Non-pigmented ciliary epithelial cell (primary cell): ENCODE results near the gene DNAH17.

Source experiments
- DNase-seq: peaks from one replicate; pipeline ENCODE4 v3.0.0-alpha.2; 2010; ENCODE audit warnings: low read depth

DNAH17 gene

DNA sequence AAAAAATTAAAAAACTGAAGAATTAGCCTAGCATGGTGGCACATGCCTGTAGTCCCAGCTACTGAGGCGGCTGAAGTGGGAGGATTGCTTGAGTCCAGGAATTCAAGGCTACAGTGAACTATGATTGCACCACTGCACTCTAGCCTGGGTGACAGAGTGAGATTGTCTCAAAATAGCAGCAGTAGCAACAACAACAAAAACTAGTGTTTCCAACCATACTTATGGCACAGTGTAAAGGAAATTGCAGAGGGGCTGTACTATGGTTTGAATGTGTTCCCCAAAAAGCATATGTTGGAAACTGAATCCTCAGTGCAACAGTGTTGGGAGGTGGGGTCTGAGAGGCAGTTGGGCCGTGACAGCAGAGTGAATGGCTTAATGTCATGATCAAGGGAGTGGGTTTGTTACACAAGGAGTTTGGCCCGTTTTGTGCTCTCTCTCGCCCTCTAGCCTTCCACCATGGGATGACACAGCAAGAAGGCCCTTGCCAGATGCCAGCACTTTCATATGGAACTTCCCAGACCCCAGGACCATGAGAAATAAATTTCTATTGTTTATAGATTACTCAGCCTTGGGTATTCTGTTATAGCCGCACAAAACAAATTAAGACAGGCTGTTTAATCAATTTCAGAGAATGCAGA is 128.7 kb downstream of the DNAH17 start:
- DNase-seq = no peak

DNA sequence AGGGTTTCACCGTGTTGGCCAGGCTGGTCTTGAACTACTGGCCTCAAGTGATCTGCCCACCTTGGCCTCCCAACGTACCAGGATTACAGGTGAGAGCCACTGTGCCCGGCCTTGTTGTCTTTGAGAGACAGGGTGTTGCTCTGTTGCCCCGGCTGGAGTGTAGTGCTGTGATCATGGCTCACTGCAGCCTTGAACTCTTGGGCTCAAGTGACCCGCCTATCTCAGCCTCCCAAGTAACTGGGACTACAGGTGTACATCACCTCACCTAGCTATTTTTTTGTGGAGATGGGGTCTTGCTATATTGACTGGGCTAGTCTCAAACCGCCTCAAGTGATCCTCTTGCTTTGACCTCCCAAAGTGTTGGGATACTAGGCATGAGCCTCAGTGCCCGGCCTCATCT is 130.4 kb downstream of the DNAH17 start:
- DNase-seq = no peak

DNA sequence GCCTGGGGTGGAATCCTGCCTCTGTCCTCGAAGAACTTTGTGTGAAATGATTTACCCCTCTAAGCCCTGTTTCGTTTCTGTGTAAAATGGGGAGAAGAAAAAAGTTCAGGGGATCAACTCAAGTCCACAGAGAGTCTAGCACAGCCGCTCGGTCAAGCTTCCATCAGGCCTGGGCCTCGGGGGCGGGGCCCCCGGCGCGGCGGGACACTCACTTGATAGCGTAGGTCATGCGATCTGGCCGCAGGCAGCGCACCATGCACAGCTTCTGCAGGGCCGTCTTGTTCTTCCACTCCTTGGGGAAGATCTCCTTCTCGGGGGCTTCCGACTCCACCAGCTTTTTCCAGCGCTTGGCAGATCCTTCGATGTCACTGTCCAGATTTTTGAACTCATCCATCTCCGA is 132.8 kb downstream of the DNAH17 start:
- DNase-seq = no peak

DNA sequence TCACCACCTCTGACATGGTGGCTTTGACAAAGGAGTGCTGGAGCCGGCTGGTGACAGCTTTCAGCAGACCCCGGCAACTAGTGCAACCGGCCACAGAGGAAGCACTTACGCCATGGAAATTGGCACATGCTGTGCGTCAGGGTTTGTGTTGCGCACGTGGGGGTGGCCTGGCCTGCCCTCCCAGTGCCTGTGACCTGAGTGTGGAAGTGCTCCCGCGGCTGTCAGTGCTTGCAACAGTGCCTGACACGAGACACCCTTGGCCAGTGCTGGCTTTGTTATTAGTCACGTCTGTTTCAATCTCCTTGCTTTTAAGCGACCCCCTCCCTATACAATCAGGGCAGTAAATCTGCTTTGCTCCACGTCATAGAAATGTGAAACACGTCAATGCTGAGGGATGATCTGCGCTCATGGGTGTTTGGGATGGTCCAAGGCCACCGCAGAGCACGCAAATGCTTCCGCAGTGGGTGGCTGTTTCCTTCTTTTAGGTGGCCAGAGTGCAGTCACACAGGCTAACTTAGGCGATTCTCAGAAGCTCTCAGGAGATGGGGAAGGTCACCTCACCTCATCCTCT is 134.5 kb downstream of the DNAH17 start:
- no peak for DNase-seq

DNA sequence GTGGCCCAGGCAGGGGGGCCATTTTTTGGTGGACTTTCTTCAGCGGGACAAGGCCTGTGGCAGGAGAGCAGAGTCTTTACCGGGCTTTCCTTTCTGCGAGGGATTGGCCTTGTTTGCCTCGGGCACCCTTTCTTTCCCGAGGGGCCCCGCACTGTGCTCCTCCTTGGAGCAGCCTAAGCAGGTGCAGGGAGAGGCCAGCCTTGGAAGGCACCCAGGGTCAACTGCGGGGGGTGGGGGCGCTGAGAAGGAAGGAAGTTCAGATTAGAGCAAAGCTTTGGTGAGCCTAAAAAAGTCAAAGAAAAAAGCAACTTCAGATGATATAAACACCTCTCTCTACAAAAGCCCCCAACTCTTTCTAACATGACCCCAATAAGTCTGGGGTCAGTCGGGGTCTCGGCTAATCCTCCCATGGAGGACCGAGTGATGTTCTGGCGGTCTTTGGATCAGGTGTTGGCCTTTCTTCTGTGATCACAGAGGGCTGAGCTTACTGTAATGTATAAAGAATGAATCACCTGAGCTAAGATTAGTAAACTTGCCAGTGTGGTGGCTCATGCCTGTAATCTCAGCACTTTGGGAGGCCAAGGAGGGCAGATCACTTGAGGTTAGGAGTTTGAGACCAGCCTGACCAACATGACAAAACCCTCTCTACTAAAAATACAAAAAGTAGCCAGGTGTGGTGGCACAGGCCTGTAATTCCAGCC is 135.8 kb downstream of the DNAH17 start:
- no peak for DNase-seq

DNA sequence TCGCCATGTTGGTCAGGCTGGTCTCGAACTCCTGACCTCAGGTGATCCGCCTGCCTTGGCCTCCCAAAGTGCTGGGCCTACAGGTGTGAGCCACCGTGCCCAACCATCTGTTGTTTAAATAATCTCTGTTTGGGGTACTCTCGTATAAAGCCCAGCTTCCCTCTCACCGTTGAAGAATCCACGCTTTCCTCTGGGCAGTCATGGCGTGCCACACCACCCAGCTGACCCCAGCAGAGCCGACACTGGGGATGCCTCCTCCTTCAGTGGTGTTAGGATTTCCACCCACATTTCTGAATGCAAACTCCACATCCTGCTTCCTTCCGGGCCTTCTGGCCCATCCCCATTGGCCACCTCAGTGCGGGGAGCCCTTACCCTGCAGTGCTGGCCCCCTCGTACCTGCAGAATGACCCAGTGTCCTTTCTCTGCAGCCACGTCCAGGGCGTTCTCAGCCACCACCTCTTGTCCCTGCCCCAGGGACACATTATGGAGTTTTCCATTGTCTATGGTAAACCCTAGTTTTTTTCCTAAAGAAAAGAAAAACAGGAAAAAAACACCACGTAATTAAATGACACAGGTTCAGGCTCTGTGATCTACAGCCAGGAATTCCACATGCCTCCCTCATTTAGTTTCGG is 138.4 kb downstream of the DNAH17 start:
- no peak for DNase-seq

DNA sequence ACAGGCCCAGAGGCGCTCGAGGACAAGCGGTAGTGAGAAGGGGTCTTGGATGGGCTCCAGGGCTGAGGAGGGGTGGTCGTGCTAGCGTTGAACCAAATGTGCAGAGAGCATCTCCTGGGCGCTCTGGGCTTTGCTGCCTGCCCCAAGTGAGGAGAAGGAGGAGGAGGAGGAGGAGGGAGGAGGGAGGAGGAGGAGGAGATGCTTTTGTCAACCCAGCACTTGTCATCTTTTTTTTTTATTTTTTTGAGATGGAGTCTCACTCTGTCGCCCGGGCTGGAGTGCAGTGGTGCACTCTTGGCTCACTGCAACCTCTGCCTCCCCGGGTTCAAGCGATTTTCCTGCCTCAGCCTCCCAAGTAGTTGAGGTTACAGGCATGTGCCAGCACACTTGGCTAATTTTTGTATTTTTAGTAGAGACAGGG is 138.9 kb downstream of the DNAH17 start:
- DNase-seq = no peak

DNA sequence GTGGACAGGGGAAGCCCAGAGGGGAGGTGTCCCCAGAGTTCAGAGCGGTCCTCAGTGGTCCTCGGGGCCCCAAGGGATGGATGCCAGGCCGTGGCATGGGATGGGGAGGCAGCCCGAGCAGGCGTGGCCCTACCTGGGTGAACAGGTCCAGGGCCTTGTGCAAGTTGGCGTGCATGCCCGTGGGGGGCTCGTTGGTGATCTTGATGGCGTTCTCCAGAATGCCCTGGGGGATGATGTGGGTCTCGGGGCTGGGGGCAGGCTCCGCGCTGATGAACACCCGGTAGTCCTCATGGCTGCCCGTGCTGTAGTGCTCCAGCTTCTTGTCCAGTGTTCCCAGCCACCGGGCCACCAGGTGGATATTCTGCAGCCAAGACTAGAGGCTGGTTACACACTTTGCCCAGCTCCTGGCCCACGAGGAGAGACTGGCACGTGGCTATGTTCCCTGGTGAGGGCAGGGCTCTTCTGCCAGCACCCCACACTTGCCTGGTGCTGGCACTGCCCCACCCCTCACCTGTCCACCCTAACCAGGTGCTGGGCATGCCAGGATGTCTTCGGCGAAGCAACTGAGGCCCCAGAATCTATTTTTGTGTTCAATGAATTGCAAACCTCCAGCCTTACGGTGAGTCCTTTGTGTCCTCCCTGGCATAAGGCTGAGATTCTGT is 139.6 kb downstream of the DNAH17 start:
- DNase-seq = no peak

DNA sequence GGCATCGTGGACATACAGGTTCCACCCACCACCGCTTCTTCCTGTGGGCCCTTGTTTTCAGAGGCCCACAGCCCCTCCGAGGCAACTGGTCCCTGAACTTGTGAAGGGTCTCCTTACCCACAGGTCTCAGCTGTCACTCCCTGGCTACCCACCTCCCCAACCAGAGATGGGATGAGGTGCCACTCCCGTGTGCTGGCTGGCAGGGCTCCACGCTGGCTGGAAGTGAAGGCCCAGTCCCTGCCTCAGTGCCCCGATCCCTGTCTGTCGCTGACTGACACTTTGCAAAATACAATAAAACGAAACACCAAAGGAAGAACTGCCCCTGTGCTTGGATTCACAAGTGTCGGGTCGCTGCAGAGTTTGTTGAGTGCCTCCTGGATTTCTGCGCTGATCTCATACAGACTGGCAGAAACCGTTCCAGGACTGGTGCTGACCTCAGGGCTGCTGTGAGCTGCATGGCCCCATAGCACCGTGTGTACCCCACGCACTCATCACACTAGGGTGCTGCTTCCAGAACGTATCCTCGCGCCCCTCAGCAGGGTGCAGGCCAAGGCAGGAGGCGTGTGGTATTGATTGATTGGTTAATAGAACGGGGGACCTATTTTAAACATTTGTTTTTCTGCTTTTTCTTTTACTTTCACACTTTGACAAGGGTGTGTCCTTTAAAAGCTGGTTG is 141.7 kb downstream of the DNAH17 start:
- no peak for DNase-seq

DNA sequence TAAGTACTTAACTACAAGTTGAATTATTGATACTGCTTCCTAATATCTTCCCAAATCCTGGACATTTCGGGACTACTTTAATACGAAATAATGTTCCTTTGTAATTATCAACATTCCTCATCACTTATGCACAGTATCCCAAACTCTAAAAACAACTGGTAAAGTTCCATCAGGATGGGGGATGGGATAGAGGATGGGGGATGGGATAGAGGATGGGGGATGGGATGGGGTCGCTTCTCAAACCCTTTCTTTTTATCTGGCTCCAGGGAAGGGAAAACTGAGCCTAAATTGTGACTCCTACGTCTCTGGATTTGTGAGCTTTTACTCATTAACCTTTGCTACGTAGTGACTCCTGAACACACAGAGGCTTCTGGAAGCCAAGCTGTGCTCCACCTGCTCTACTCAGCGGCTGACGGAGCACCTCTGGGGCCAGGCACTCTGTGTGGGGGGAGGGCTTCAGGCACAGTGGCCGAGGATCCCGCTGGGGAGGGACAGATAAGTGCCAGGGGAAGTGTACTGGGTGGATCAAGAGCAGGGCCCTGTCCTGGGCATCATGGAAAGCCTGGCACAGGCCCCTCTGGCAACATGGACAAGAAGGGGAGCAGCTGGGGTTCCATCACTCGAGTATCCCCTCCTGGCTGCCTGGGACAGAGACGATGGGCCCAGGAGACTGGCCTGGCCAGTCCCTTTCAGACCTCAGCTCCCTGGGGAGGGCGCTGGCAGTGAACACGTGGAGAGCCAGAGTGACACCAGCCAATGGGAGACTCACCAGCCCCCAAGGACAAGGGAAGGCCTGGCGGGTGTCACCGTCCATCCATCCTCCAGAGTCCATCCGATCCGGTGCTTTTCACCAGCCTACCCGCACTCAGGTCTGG is 142.5 kb downstream of the DNAH17 start:
- no peak for DNase-seq

DNA sequence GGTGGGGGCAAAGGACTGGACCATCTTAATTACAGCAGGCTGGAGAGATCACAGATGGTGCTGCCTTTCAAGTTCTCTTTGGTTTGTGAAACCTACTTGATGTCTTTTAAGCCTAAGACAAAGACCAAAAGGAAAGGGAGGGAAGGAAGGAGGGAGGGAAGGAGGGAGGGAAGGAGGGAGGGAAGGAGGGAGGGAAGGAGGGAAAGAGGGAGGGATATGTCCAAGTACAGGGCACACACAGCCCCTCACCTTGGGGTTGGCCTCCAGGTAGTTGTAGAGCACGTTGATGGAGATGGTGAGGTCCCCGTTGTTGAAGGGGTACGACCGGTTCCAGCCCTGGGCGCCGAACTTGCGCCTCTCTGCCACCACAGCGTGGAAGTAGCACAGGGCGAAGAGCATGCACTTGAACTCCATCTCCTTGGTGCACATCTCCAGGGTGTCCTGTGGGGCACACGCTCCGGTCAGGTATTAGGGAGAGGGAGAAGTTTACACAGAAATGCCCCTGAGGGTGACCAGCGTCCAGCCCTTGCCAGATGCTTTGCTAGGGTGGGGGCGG is 143.3 kb downstream of the DNAH17 start:
- DNase-seq = no peak

DNA sequence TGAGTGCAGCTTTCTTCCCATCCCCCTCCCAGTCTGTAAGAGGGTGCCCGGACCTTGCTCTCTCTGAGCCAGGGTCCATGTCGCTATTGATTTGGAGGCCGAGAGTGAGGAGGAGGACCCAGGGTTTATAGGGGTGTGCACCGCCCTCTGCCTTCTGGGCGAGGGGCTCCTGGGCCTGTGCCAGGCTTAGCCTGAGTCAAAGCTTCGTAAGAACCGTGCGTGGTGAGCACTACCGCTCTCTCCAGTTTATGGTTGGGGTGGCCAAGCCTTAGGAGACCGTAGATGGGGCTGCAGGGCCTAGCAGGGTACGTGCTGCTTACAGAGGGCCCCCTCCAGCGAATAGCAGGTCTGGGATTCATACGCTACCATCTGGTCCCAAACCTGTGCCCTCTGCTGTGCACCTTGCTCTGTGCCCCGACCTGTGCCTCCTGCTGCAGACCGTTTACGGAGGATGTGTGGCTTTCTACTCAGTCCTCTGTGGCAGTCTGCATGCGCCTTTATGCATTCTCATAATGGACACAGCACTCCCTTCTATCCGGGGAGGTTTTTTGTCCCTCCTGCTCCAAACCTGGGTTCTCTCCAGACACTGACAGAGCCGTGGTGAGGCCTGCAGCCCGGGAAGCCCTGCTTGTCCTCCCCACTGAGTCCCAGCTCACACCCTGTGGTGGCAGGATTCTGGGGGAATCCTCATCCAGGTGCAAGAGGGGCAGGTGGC is 144.0 kb downstream of the DNAH17 start:
- DNase-seq = no peak

DNA sequence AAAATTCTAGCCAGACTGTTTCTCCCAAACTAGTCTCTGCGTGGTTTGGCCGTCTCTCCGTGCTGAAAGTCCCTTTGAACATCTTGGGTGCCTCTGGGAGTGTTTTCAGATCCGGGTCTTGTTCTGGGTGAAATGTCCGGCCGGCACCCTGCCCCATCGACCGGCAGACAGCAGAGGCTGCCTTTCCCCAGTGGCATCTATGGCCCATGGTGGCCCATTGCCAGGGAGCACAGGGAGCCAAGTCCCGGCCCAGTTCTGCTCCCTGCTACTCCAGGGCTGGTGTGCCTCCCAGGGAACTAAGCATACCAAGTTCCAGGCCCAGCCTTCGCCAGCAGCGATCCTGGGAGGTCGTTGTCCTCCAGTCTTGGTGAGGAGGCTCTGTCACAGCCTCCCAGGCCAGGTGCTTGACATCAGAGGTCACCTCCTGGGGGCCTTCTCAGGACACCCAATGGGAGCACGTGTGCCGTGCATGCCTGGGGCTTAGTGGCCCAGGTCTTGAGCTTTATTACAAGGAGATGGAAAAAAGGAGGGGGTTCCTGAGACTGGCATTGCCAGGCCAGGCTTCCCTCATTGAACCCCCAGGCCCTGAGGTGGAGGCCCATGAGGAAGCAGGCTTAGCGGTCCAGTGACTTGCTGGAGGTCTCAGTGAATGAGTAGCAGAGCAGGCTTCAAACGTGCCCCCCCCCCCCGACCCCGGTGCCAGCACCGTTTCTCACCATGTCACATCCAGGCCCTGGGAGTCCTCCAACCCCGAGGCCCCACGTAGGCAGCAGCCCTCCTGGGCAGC is 144.8 kb downstream of the DNAH17 start:
- no peak for DNase-seq

DNA sequence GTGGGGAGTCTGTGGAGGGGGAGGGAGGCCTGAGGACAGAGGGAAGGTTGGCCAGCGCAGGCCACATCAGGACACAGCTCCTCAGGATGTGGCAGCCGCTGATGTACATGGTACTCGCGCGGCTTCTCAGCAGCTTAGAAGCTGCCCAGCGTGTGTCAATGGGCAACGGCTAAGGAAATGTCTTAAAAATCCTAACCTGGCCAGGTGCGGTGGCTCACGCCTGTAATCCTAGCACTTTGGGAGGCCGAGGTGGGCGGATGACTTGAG is 145.6 kb downstream of the DNAH17 start:
- DNase-seq = no peak

DNA sequence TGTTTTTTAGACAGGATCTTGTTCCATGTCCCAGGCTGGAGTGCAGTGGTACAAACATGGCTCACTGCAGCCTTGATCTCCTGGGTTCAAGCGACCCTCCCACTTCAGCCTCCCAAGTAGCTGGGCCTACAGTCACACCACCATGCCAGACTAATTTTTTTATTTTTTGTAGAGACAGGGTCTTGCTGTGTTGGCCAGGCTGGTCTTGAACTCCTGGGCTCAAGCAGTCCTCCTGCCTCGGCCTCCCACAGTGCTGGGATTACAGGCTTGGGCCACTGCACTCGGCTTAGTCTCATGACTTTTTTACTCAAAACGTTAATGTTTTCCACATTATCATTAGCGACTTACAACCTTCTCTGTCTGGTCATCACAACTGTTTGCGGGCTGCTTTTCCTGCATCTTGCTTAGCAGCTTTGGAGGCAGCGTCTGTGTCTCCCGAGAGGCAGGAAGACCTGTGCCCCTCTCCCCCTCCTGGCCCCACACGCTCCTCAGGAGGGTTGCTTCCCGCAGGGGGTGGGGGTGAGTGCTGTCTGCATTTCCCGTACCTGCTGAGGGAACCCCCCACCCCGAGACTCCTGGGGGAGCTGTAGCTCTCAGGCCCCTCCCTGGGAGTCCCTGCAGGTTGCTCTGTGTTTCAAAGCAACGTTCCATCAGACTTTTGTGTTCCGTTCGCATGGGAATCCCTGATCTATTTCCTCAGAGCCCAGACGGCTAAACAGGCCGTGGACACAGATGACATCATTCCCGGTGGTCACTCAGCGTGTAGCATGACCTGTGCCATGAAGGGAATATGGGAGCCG is 146.1 kb downstream of the DNAH17 start:
- DNase-seq = no peak

DNA sequence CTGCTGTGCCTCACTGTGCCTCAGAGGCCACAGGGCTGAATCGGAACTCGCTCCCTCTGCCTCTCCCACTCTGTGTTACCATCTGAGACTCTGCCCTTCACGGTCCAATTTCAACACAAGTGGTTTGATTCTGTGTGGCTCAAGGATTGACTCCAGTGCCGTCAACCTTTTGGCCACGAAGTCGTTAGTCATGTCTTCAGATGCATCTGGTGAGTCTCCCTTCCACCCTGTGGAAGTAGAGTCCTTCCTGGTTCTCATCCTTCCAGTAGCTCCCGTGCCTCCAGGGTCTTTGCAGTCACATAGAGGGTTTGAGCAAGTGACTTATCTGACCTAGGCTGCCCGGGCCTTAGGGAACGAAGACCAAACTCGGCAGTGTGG is 147.6 kb downstream of the DNAH17 start:
- no peak for DNase-seq

DNA sequence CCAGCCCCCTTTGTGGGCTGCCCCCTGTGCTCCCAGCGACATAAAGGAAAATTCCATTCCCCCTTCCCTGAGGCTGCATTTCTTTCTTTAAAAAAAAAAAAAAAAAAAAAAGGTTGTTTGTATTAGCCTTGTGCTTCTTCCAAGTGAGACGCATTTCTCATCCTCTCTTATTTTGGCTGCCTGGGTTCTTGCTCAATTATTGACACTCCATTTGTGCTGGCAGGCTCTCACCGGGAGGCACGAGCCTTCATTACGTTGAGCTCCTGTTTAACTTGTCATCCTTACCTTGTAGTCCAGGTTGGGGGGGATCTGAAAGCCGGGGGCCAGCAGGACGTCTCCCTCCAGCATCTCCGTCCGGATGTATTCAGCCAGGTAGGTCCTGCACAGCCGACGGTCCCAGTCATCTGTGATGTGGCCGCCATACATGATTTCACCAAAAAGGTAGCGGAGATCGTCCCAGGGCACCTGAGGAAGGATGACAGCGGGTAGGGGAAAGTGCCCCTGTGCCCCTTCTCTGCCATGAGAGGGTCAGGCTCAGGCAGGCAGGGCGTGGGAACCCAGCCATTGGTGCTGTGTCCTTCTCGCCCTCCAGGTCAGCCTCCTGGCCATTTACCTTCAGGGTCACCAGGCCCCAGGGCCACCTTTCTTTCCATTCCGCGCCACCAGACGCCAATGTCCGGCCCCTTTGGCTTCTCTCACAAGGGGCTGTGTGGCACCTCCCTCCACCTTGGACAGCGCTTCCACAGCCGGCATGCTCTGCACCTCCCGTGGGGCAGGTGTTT is 148.2 kb downstream of the DNAH17 start:
- no peak for DNase-seq

DNA sequence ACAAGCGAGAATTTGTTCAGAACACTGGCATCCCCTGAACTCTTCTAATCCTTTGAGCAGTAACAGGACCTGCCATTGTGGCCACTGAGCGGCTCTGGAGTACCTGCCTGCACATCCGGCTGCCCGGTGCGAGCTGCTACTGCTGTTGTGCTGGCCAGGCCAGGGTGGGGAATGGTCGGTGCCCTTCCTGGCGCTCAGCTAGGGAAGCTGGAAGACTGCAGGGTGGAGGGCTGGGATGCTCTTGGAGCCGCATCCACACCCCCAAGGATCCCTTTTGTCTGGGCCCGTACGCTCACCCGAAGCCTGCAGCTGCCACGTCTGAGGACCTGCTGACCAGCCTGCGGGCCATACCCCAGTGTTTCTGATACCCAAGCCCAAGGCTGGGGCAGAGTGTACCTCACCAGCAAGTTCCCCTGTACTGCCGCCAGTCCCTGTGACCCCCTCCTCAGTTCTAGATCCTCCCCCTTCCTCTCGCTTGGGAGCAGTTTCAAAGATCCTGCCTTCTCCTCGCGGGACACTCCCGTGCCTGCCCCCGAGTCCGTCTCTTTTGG is 149.1 kb downstream of the DNAH17 start:
- DNase-seq = no peak
